Cardiac septum (tissue), 1 donor: ENCODE measurements around the gene FRMD3. TPM values are rescaled to one million over a fixed set of nuclear protein-coding genes. Genes with fewer than 3 reads are reported as not detected.

ENCODE experiments used
- DNase-seq: peaks from one replicate; pipeline ENCODE4 v3.0.0-alpha.2; 2020; ENCODE audit warnings: low spot score
- intact Hi-C: fragments of 100-400 bp; cut with DNase I; formaldehyde crosslinking; loops from one replicate; pipeline ENCODE4 v1.14.0; 2022
- total RNA-seq: library from RNA; stranded (reverse); fragmentation: NEBNext Ultra II Directional; extraction: Animal tissue kit (Norgen Biotek cat#: 25700); gene quantifications from one replicate; pipeline ENCODE4 v1.2.1, GENCODE V29; 2021
- donor health status: DM: no; HTN: no; CAD: no.

FRMD3 gene
- total RNA-seq, 1 donor from 2014 or later = 123 TPM

GRCh38 chr9:83418283-83418682, 119.9 kb downstream of the FRMD3 start:
- intact Hi-C loops = no loop called here
- no peak for DNase-seq

- intact Hi-C loops = no loop called here
- no peak for DNase-seq
Observed at GRCh38 chr9:83413367-83413766, 124.8 kb downstream of the FRMD3 start.

DNA sequence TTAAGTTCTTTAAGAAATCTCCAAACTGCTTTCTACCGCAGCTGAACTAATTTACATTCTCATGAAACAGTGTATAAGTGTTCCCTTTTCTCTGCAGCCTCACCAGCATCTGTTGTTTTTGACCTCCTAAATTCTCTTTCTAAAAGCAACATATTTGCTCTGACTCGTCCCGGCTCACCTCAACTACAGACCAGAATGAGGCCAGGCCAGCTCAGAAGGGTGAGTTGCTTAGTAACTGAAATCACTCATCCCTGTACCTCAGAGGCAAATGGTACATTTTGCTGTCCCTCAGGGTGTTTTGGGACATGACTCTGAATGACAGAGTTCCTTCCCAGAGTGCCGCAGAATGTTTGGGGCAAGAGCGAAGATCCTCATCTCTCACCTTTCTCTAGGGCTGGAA, 127.5 kb downstream of the FRMD3 start:
- intact Hi-C loops = no loop called here
- no peak for DNase-seq

DNA sequence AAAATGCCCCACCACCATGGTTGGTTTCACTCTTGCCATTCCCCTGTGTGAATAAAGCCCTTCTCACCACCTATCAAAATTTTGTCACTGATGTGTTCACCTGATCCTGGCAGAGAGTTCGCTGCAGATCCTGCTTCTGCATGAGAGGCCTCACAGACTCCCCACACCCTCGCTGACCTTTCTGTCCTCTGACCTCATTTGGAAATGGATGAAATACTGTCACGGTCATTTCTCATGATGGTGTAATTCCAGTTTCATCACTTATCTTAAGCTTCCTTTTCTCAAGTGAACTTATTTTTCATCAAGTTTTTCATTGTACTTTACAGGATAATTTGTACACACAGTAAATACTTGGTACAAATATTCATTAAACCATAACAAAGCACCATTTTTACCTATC, 131.3 kb downstream of the FRMD3 start:
- no peak for DNase-seq
- intact Hi-C loops = no loop called here

- intact Hi-C loops = no loop called here
Observed at GRCh38 chr9:83405759-83406158, 132.4 kb downstream of the FRMD3 start.

GRCh38 chr9:83403527-83404238, 134.5 kb downstream of the FRMD3 start:
- intact Hi-C loops = no loop called here
- no peak for DNase-seq

More at GRCh38 chr9:83405759-83406158, 132.4 kb downstream of the FRMD3 start:
- DNase-seq = no peak

DNA sequence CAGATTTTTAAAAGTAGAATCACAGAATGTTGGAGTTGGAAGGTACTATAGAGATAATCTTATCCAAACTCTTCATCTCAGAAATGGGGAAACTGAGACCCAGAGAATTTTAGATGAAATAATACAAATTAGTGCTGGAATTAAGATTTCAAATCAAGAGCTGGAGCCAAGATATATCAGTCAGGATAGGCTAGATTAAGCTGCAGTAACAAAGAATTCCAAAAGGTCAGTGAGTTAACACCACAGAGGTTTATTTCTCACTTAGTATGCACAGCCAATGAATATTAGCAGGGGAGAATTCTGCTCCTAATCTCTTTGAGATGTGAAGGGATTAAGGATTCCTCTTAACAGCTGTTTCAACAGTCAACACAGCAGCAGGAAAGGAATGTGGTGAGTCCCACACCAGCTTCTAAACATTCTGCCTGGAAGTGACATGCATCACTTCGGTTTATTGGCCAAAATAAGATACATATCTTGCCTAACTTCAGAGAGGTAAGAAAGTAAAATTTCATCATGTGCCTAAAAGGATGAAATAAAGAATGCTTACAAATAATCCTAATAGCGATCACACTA, 136.8 kb downstream of the FRMD3 start:
- no peak for DNase-seq
- intact Hi-C loops = no loop called here

- DNase-seq = no peak
- intact Hi-C loops = no loop called here
Observed at GRCh38 chr9:83396813-83397212, 141.4 kb downstream of the FRMD3 start.

GRCh38 chr9:83396342-83396741, 141.9 kb downstream of the FRMD3 start:
- intact Hi-C loops = no loop called here
- no peak for DNase-seq

GRCh38 chr9:83392228-83392627, 146.0 kb downstream of the FRMD3 start:
- no peak for DNase-seq
- intact Hi-C loops = no loop called here

- intact Hi-C loops = no loop called here
- no peak for DNase-seq
Observed at GRCh38 chr9:83388346-83388745, 149.9 kb downstream of the FRMD3 start.

DNA sequence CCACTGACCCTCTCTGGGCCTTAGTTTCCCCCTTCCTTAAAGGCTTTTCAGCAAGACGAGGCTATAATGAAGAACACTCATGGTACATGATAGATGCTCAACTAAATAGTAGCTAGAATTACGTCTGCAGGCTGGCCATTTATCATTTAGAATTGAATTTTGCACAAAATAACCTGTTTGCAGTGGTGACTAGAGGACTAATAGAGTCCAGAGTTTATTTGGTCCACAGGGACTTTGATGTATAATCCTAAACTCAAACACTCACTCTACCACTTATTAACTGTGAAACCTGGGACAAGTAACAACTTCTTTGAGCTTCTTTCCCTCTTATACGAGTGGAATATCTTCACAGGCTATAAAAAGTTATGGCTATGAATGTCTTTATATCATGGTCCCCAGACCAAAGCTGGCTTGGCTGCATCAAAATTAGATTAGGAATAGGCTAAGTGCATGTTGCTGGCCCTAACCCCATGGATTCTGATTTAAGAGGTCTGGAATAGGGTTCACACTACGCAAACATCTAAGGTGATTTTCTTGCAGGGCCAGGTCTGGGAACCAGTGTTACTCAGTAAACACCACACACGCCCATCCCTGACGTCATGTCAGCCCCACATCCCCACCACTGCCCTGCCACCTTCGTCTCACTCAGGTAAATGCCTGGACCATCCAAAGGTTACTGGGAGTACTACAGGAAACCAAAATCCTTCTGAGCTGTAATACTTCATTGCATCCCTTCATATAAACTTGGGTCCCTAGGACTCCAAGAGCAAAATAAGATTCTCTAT, 150.6 kb downstream of the FRMD3 start:
- intact Hi-C loops = no loop called here
- DNase-seq = no peak

GRCh38 chr9:83385317-83385716, 152.9 kb downstream of the FRMD3 start:
- DNase-seq = no peak
- intact Hi-C loops = no loop called here

- intact Hi-C loops = no loop called here
- no peak for DNase-seq
Observed at GRCh38 chr9:83384214-83384613, 154.0 kb downstream of the FRMD3 start.

- intact Hi-C loops = no loop called here
- DNase-seq = no peak
Observed at GRCh38 chr9:83383034-83383433, 155.2 kb downstream of the FRMD3 start.

- intact Hi-C loops = no loop called here
- DNase-seq = no peak
Observed at GRCh38 chr9:83382421-83382820, 155.8 kb downstream of the FRMD3 start.

- intact Hi-C loops = no loop called here
- DNase-seq = no peak
Observed at GRCh38 chr9:83379045-83379444, 159.2 kb downstream of the FRMD3 start.

DNA sequence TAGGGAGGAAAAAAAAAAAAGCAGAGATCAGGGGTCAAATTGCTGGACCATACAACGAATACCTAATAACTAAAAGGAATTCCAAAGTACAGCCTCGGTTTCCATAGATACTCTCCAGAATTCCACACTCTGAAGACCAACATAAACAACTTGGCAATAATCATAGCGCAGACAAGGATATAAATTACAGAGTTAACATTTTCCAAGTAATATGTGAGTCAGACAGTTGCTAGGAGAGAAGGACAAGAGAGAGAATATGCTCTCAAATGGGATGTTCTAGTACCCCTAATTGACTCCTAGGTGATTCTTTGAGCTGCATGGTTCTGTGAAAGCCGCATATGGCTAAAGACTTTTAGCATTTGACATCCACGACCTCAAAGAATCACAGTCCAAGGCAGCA, 165.2 kb downstream of the FRMD3 start:
- intact Hi-C loops = no loop called here
- no peak for DNase-seq

DNA sequence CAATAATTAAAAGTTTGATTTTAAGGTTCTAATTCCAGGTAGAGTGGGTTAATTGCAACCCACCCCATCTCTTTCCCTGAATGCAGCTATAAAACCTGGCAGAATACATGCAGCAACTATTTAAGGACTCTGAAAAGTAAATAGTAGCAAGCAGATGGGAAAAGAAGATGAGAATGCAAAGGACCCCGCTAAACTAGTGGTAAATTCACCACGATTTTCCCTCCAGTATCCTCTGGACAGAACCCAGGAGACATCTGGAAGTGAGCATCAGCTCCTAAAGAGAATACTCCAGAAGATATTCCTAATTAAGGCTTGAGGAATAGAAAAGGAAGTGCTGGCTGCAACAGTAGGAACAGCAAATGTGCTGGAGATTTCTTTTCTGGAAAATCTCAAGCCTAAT, 170.9 kb downstream of the FRMD3 start:
- intact Hi-C loops = no loop called here
- DNase-seq = no peak

- DNase-seq = no peak
- intact Hi-C loops = no loop called here
Observed at GRCh38 chr9:83362341-83362995, 175.7 kb downstream of the FRMD3 start.
